T-helper 1 cell treated with Interleukin-12 subunit alpha and Interleukin-12 subunit beta and Interleukin-4 antibody, amounts not matched to agents 30 μg/mL and 1 μg/mL, for 36 hours (primary cell): ENCODE measurements around the gene PSAT1.
A peak's percentile ranks its signal among the peaks of the same experiment; 100 is the strongest.

Experiments
- H3K27ac Mint-ChIP-seq: one replicate; pipeline ENCODE4 v1.8.0; 2021; ENCODE audit warnings: mild to moderate bottlenecking, mixed read lengths
- H3K27me3 Mint-ChIP-seq: one replicate; pipeline ENCODE4 v1.8.0; 2021; ENCODE audit warnings: low read depth, mixed read lengths
- H3K36me3 Mint-ChIP-seq: one replicate; pipeline ENCODE4 v1.8.0; 2021; ENCODE audit warnings: low read depth, mixed read lengths
- H3K4me1 Mint-ChIP-seq: one replicate; pipeline ENCODE4 v1.8.0; 2021; ENCODE audit warnings: low read depth, mixed read lengths
- H3K4me3 Mint-ChIP-seq: one replicate; pipeline ENCODE4 v1.8.0; 2021; ENCODE audit warnings: mild to moderate bottlenecking, moderate library complexity, mixed read lengths
- H3K9me3 Mint-ChIP-seq: one replicate; pipeline ENCODE4 v1.8.0; 2021; ENCODE audit warnings: mixed read lengths

The PSAT1 gene

DNA sequence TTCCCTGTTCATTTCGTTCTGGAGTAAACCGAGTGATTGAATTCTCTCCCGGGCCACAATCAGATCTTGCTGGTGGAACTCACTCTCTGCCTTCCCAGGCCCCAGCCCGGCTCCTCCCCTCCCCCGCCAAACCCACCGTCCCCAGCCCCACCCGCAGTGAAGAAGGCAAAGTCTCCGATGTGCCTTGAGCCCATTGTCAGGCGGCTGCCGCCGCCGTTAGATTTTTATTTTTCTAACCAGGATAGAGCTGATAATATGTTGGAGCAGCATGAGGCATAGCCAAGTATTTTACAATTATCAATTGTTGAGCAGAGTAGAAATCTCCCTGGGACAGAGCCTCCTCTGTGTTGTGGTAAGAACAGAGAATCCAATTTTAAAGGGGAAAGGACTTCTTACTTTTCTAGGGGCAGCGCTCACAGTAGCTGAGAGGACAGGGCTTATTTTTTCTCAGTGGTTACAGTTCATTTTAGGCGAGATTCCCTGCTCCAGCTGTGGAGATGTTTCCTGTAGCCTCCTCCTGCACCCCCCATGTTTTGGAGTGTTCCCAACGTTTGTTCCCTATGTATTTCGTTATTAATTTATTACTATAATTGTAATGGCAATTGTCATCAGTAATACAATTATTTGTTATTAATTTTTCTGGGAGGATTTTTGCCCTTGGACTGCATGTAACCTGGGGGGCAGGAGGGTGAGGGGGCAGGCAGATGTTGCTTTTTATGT lies 1.3 kb downstream of the PSAT1 start:
- peak overlapping the region; percentile 86 for H3K27ac Mint-ChIP-seq
- peaks cover 15% of the 10 kb centered on the region for H3K36me3 Mint-ChIP-seq
- H3K27me3 Mint-ChIP-seq: no peaks in the 10 kb centered on the region
- peaks cover 26% of the 10 kb centered on the region for H3K4me1 Mint-ChIP-seq
- H3K9me3 Mint-ChIP-seq: no peaks in the 10 kb centered on the region
- peak overlapping the region; percentile 87 for H3K4me3 Mint-ChIP-seq

DNA sequence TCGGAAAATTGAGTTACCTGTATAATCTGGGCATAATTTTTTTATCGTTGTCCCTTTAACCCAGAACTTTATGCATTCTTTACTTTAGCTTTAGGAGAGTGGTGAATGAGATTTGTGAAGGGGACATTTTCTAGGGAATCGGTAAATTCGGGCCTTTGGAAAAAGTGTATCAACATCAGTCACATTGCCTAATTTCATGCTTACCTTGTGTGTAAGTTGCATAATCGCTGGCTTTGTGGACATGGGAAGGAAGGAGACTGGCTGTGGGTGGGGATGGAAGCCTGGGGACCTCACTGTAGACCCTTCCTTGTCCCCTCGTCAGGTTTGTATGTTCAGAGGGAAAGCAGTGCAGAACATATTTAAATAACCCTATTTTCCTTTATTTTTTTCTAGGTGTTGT lies 3.3 kb downstream of the PSAT1 start:
- no peak overlapping the region for H3K4me3 Mint-ChIP-seq
- H3K27ac Mint-ChIP-seq: no peak overlapping the region
- H3K9me3 Mint-ChIP-seq: no peaks in the 10 kb centered on the region

DNA sequence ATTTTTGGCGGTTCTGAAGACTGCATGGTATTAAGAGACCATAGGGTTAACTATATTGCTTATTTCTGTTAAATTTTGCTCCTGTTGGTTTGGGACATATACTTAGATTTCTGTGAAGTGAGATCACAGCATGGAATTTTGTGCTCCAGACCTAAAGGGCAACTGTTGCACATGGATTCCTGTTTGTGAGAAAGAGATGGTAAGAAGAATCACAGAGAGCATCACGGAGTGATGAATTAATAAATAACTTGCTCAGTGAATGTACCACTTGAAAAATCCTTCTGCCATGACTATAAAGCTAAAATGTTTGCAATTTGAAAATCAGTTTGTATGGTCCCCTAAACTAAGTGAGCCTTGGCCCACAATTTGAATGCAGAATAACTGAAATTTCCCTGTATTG lies 4.5 kb downstream of the PSAT1 start:
- Mint-ChIP-seq H3K4me1 (peaks cover 29% of the 10 kb centered on the region), H3K27ac (no peak overlapping the region), H3K9me3 (no peaks in the 10 kb centered on the region), H3K4me3 (no peak overlapping the region), H3K36me3 (peaks cover 34% of the 10 kb centered on the region), H3K27me3 (no peaks in the 10 kb centered on the region)

More for the DNA sequence above, 3.3 kb downstream of the PSAT1 start:
- no peaks in the 10 kb centered on the region for H3K27me3 Mint-ChIP-seq
- peaks cover 25% of the 10 kb centered on the region for H3K36me3 Mint-ChIP-seq
- peaks cover 34% of the 10 kb centered on the region for H3K4me1 Mint-ChIP-seq

DNA sequence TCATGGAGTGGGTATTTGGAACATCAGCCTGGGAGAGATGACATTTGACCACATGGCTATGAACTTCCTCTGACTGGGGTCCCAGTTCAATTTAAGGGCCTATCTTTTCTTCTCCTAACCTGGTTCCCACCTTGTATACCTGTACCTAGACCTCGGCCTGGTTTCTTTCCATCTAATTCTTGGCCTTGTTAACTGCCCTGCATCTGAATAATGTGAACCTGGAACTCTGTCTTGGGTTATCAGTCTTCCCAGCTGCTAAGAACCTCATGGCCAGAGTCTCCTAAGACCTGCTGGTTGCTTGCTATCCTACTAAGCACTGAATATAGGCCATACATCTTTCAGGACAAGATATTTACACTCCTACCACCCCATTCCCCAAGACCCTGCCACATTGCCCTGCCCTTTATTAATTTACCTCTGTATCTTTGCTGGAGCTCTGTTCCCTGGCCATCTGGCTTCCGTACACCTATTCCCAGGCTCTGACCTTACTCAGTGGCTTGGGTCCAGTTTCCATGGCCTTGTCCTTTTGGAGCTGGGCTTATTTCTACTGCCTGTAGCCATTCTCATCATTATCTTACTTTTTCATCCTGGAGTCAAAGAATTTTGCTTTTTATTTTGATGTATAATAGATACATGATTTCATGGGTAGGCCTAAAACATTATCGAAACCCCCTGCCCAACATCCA lies 6.6 kb downstream of the PSAT1 start:
- Mint-ChIP-seq H3K9me3 (no peaks in the 10 kb centered on the region), H3K36me3 (peaks cover 44% of the 10 kb centered on the region), H3K27me3 (no peaks in the 10 kb centered on the region)

DNA sequence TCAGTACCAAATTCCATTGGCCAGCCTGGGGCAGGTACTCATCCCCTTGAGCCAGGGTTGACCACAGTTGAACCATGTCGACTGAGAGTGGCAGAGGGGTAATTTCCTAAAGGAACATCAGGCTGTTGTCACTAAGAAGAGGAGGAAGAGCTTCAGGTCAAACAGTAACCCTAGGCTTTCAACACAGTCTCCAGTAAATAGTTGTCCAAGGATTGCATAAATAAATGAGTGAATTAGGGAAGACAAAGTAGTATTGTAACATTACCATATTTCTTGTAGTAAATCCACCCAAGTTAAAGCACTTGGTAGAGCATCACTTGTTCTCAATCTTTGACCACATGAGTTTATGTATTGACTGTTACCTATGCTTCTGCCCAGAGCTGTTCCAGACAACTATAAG lies 7.4 kb downstream of the PSAT1 start:
- H3K36me3 Mint-ChIP-seq: peaks cover 45% of the 10 kb centered on the region
- H3K9me3 Mint-ChIP-seq: no peaks in the 10 kb centered on the region

More for the DNA sequence above, 6.6 kb downstream of the PSAT1 start:
- peaks cover 22% of the 10 kb centered on the region for H3K4me1 Mint-ChIP-seq
- no peak overlapping the region for H3K4me3 Mint-ChIP-seq
- H3K27ac Mint-ChIP-seq: peak overlapping the region; percentile 8

DNA sequence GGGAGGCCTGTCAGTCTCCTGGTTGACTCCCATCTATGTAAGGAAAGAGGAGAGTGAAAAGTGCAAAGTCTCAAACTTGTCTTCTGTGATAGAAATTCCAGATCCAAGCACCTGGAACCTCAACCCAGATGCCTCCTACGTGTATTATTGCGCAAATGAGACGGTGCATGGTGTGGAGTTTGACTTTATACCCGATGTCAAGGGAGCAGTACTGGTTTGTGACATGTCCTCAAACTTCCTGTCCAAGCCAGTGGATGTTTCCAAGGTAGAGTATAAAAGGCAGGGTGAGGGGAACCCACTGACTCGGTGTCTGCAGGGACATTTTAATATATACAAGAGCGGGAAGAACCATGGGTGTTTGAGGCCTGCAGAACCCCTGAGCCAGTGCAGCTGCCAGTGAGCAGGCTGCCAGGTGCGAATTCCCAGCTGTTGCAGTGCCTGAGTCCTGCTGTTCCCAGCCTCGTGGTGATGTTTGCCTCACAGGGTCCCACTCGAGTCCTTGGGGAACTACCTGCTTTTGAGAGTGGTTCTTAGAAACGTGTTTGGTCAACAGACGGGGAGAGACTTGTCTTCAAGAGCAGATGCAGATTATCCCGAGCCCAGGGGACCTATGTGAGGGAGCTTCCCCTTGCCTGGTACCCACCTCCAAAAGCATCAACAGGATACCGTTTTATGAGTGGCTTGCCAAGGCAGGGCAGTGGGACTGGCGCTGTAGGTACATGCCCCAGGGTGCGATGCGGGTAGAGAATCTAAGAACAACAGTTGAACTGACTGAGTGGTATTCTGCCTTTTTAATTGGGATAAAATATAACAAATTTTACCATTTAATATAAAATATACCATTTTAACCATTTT lies 9.5 kb downstream of the PSAT1 start:
- H3K4me3 Mint-ChIP-seq: no peak overlapping the region
- no peaks in the 10 kb centered on the region for H3K9me3 Mint-ChIP-seq
- H3K27ac Mint-ChIP-seq: no peak overlapping the region
- H3K4me1 Mint-ChIP-seq: peaks cover 15% of the 10 kb centered on the region
- peaks cover 46% of the 10 kb centered on the region for H3K36me3 Mint-ChIP-seq
- no peaks in the 10 kb centered on the region for H3K27me3 Mint-ChIP-seq

More for the DNA sequence above, 7.4 kb downstream of the PSAT1 start:
- no peak overlapping the region for H3K4me3 Mint-ChIP-seq
- H3K27me3 Mint-ChIP-seq: no peaks in the 10 kb centered on the region
- peaks cover 19% of the 10 kb centered on the region for H3K4me1 Mint-ChIP-seq
- H3K27ac Mint-ChIP-seq: no peak overlapping the region

DNA sequence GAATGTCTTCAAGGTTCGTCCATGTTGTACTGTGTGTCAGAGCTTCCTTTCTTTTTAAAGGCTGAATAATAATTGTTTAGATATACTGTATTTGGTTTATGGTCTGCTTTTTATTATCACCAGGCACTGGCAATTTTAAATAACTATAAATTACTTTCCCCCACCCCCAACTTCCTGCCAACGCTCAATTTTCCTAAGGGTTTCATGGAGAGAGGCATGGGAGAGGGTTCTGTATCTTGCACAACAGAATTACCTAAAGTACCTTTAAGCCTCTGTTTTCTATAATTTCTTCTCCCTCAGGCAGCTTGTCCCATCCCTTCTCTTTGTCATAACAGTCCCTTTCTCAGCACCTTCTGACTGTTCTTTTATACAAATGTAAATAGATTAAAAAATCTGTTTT lies 10.4 kb downstream of the PSAT1 start:
- H3K9me3 Mint-ChIP-seq: no peaks in the 10 kb centered on the region
- H3K36me3 Mint-ChIP-seq: peaks cover 47% of the 10 kb centered on the region
- no peaks in the 10 kb centered on the region for H3K27me3 Mint-ChIP-seq
- peaks cover 15% of the 10 kb centered on the region for H3K4me1 Mint-ChIP-seq
- H3K27ac Mint-ChIP-seq: no peak overlapping the region
- H3K4me3 Mint-ChIP-seq: no peak overlapping the region

DNA sequence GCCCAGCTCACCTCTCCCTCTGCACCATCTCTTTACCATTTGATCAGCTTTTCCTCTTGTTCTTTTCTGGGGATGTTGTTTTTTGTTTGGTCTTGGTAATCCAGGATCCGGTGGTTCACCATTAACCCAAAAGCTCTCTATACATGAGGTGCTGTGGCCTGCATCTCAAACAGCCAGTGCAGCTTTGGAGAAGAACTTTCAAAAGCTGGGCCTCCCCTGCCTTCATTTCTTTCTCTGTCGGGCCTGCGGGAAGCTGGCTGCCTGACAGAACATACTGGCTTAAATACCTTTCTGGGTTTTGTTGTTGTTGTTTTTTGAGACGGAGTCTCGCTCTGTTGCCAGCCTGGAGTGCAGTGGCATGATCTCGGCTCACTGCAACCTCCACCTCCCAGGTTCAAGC lies 12.1 kb downstream of the PSAT1 start:
- H3K9me3 Mint-ChIP-seq: no peaks in the 10 kb centered on the region
- H3K36me3 Mint-ChIP-seq: peaks cover 43% of the 10 kb centered on the region
- H3K4me1 Mint-ChIP-seq: peaks cover 13% of the 10 kb centered on the region
- no peak overlapping the region for H3K4me3 Mint-ChIP-seq
- no peaks in the 10 kb centered on the region for H3K27me3 Mint-ChIP-seq
- no peak overlapping the region for H3K27ac Mint-ChIP-seq

DNA sequence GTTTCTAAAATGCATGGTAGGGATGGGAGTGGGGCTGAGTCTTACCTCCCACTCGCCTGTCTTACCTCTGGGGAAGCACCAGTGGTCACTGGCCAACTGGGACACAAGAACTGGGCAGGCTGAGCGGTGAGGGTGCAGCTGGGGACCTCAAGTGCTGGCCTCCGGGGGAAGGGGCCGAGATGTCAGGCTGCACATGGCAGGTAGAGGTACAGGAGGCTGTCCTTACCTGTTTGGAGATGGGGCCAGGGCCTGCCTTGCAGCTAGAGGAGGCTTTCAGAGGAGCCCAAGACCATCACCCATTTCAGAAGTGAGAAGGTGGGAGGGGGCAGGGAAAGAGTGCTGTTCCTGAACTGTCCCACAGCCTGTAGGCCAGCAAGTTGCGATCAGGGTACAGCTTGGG lies 14.2 kb downstream of the PSAT1 start:
- no peak overlapping the region for H3K4me3 Mint-ChIP-seq
- peaks cover 10% of the 10 kb centered on the region for H3K4me1 Mint-ChIP-seq
- no peaks in the 10 kb centered on the region for H3K9me3 Mint-ChIP-seq
- no peaks in the 10 kb centered on the region for H3K27me3 Mint-ChIP-seq
- H3K36me3 Mint-ChIP-seq: peaks cover 37% of the 10 kb centered on the region
- no peak overlapping the region for H3K27ac Mint-ChIP-seq

DNA sequence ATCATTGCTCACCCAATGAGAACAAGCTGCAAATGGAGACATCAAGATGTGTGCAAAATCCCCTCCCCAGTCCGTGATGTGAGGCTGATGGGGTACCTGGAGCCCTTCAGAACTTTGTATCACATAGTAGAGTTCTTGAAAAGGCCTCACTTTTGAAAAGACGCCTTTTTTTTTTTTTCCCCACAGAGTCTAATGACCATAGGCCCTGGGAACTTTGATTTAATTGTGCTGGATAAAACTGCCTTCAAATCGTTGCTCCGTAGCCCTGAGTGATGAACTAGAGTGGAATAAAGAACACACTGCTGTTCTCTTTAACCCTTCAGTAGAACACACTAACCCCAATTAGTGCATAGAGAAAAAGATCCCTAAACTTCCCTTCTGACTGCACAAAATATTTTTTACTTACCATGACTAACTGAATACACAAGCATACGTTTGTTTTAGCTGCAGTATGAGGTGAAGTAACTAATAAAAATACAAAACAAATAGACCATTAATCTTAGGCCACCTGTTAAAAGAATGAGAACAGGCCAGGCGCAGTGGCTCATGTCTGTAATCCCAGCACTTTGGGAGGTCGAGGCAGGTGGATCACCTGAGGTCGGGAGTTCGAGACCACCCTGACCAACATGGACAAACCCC lies 15.1 kb downstream of the PSAT1 start:
- Mint-ChIP-seq H3K4me1 (peaks cover 10% of the 10 kb centered on the region), H3K9me3 (no peaks in the 10 kb centered on the region), H3K27me3 (no peaks in the 10 kb centered on the region), H3K27ac (no peak overlapping the region), H3K36me3 (peaks cover 37% of the 10 kb centered on the region), H3K4me3 (no peak overlapping the region)

DNA sequence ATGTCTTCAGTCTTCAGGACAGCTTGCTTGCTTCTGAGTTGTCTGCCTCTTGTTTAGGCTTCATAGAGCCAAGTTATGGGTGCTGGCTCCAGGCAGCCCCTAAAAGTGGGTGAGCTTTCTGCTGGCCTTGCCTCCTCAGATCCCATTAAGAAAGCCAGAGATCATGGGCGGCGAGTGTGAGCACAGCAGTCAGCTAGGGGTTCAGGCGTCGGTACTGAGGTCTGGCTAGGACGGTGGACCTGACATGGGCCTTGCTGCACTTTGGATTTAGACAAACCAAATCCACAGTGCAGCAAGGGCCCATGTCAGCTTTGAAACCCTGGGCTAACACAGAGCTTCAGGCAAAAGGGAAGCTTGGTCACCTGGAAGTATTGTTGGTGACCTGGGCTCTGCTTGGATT lies 17.6 kb downstream of the PSAT1 start:
- no peaks in the 10 kb centered on the region for H3K9me3 Mint-ChIP-seq
- no peak overlapping the region for H3K4me3 Mint-ChIP-seq
- no peaks in the 10 kb centered on the region for H3K27me3 Mint-ChIP-seq
- H3K4me1 Mint-ChIP-seq: peaks cover 6% of the 10 kb centered on the region
- peaks cover 44% of the 10 kb centered on the region for H3K36me3 Mint-ChIP-seq
- H3K27ac Mint-ChIP-seq: no peak overlapping the region

DNA sequence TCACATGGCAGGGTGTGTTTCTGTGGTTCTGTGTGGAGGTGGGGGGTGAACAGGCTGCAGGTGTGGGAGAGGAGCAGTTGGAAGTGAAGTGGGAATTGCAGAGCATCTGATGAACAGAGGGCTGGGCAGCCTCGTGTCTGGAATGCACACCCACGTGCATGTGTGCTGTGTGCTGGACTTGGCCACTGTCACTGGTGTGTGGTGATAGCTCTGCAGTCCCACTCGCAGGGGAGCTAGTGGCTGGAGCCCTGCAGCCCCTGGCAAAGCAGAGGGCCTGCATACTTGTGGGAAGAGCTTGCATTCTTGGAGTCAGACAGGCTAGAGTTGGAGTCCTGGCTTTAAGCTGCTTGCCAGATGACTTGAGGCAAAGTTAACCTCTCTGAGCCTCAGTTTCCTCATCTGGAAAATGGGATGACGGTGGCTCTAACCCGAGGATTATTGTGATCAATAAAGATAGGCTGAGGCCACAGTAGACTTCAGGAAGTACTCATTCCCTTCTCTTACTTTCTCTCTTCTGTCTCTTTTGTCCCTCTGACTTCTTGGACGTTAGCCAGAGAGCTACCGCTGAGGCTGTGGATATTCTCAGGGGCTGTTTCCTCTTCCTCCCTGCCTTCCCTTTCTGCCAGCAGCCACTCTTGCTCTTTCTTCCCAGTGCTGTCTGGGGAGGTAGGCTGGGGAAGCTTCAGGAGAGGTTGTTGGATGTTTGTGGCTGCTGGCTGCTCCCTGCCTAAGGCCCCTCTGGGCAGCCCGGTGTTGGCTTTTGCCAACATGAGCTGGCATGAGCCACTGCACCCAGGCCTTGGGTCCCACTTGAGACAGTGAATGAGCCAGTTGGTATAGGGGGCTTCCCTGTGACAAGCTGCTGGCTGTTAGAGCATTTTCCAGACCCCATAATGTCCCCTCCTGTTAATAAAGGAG lies 18.3 kb downstream of the PSAT1 start:
- Mint-ChIP-seq H3K4me1 (peaks cover 3% of the 10 kb centered on the region), H3K36me3 (peaks cover 46% of the 10 kb centered on the region), H3K9me3 (peaks cover 3% of the 10 kb centered on the region), H3K27ac (no peak overlapping the region), H3K4me3 (no peak overlapping the region), H3K27me3 (no peaks in the 10 kb centered on the region)

DNA sequence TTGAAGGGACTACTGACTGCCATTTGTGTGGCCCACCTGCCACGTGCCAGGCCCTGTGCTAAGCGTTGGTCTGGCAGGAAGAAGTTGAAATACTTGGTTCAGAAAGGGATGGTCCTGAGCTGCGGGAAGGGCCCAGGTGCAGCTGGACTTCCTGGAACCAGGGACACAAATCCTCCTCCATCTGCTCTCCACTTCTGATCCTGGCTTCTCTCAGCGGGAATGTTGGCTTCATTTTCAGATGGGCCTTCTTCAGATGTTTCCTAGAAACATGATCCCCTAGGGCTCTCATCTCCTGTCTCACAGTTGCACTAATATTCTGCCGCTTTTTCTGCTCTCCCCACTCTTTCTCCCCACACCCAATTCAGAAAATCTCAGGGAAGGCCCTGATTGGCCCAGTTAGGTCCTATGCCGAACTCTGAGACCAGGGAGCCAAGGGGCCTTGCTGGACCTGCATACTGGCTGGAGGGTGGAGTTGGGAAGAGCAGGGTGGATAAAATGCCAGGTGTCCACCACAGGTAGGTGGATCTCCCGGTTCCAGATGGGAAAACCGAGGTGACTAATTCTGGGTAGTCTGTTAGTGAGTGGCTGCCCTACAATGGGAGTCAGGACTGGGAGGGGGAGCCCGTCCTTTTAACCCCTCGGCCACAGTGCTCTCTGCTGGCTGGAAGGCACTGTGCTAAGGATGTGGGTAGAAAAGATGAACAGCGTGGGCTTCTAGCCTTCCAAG lies 19.4 kb downstream of the PSAT1 start:
- Mint-ChIP-seq H3K9me3 (peaks cover 3% of the 10 kb centered on the region), H3K27me3 (no peaks in the 10 kb centered on the region), H3K4me3 (no peak overlapping the region), H3K36me3 (peaks cover 54% of the 10 kb centered on the region), H3K4me1 (peaks cover 2% of the 10 kb centered on the region), H3K27ac (no peak overlapping the region)
